Measurements from ENCODE around the gene HARBI1.
A peak's percentile ranks its signal among the peaks of the same experiment; 100 is the strongest.

HARBI1 gene

GRCh38 chr11:46617134-46617971, at the start of gene HARBI1, which contains the start of gene ATG13:
Gene HARBI1, minus strand, starts transcription at chr11:46617227. Its CDS starts 990 bp downstream, at chr11:46616237.
Gene ATG13, plus strand, starts transcription at chr11:46617553. Its CDS starts 26,739 bp downstream, at chr11:46644292.
- DNase-seq (ENCODE audit: low read depth in 1 of 2, low spot score in 1 of 2), result peak; percentile 83 to 89

GRCh38 chr11:46666516-46666915, 49.5 kb upstream of the HARBI1 start:
- DNase-seq (ENCODE audit: low read depth in 1 of 2, low spot score in 1 of 2), result no peak

- DNase-seq (ENCODE audit: low read depth in 1 of 2, low spot score in 1 of 2), result no peak
Measured at GRCh38 chr11:46665356-46665755, 48.3 kb upstream of the HARBI1 start.

- no peak for DNase-seq (ENCODE audit: low read depth in 1 of 2, low spot score in 1 of 2)
Measured at GRCh38 chr11:46664612-46665011, 47.6 kb upstream of the HARBI1 start.

GRCh38 chr11:46663277-46663940, 46.4 kb upstream of the HARBI1 start:
- no peak for DNase-seq (ENCODE audit: low read depth in 1 of 2, low spot score in 1 of 2)

GRCh38 chr11:46662366-46662765, 45.3 kb upstream of the HARBI1 start:
- DNase-seq (ENCODE audit: low read depth in 1 of 2, low spot score in 1 of 2), result no peak

- DNase-seq (ENCODE audit: low read depth in 1 of 2, low spot score in 1 of 2), result no peak
Measured at GRCh38 chr11:46661836-46662235, 44.8 kb upstream of the HARBI1 start.

GRCh38 chr11:46659908-46660307, 42.9 kb upstream of the HARBI1 start:
- no peak for DNase-seq (ENCODE audit: low read depth in 1 of 2, low spot score in 1 of 2)

GRCh38 chr11:46658259-46658658, 41.2 kb upstream of the HARBI1 start:
- no peak for DNase-seq (ENCODE audit: low read depth in 1 of 2, low spot score in 1 of 2)

- DNase-seq (ENCODE audit: low read depth in 1 of 2, low spot score in 1 of 2), result no peak
Measured at GRCh38 chr11:46657186-46657585, 40.2 kb upstream of the HARBI1 start.

- no peak for DNase-seq (ENCODE audit: low read depth in 1 of 2, low spot score in 1 of 2)
Measured at GRCh38 chr11:46655631-46656030, 38.6 kb upstream of the HARBI1 start.

GRCh38 chr11:46649180-46649738, 32.2 kb upstream of the HARBI1 start:
- no peak for DNase-seq (ENCODE audit: low read depth in 1 of 2, low spot score in 1 of 2)

GRCh38 chr11:46643986-46644385, 27.0 kb upstream of the HARBI1 start:
- no peak for DNase-seq (ENCODE audit: low read depth in 1 of 2, low spot score in 1 of 2)

GRCh38 chr11:46643531-46643930, 26.5 kb upstream of the HARBI1 start:
- DNase-seq (ENCODE audit: low read depth in 1 of 2, low spot score in 1 of 2), result no peak

- no peak for DNase-seq (ENCODE audit: low read depth in 1 of 2, low spot score in 1 of 2)
Measured at GRCh38 chr11:46642627-46643335, 25.8 kb upstream of the HARBI1 start.

GRCh38 chr11:46641639-46642038, 24.6 kb upstream of the HARBI1 start:
- DNase-seq (ENCODE audit: low read depth in 1 of 2, low spot score in 1 of 2), result no peak

GRCh38 chr11:46640036-46640788, 23.2 kb upstream of the HARBI1 start:
- DNase-seq (ENCODE audit: low read depth in 1 of 2, low spot score in 1 of 2), result no peak

- DNase-seq (ENCODE audit: low read depth in 1 of 2, low spot score in 1 of 2), result no peak
Measured at GRCh38 chr11:46639197-46639839, 22.3 kb upstream of the HARBI1 start.

- no peak for DNase-seq (ENCODE audit: low read depth in 1 of 2, low spot score in 1 of 2)
Measured at GRCh38 chr11:46637546-46637945, 20.5 kb upstream of the HARBI1 start.

GRCh38 chr11:46635557-46636139, 18.6 kb upstream of the HARBI1 start:
- no peak for DNase-seq (ENCODE audit: low read depth in 1 of 2, low spot score in 1 of 2)
